Lung (tissue), 12 donors: Measurements from ENCODE around the gene PRLHR. TPM values are rescaled to one million over a fixed set of nuclear protein-coding genes. Genes with fewer than 3 reads are reported as not detected.

Source experiments
- ATAC-seq: fragments of 200-7000 bp; cut with Tn5 transposase; one replicate; pipeline ENCODE4 v1.9.1; 2020; ENCODE audit warnings: moderate number of reproducible peaks; ENCODE audit not compliant: insufficient read depth, low FRiP score
- DNase-seq, 3 donors: peaks; one replicate each; pipeline ENCODE4 v3.0.0-alpha.2; 2013 to 2017
- H3K27ac ChIP-seq, 2 donors: one replicate each; pipeline ENCODE4 v1.5.1; 2013; ENCODE audit warnings: mild to moderate bottlenecking in 2 of 2, moderate library complexity in 2 of 2, control low read depth in 1 of 2, inconsistent platforms in 1 of 2, low read depth in 1 of 2, low read length in 1 of 2
- H3K27me3 ChIP-seq, 3 donors: one replicate each; pipeline ENCODE4 v1.5.1; 2013; ENCODE audit warnings: low read length in 2 of 3; ENCODE audit not compliant: control insufficient read depth in 3 of 3, insufficient read depth in 3 of 3
- H3K36me3 ChIP-seq, 4 donors: one replicate each; pipeline ENCODE4 v1.5.1; 2013; ENCODE audit warnings: low read length in 4 of 4, mild to moderate bottlenecking in 1 of 4, moderate library complexity in 1 of 4; ENCODE audit not compliant: control insufficient read depth in 4 of 4, insufficient read depth in 4 of 4
- H3K4me1 ChIP-seq, 5 donors: one replicate each; pipeline ENCODE4 v1.5.1; 2013; ENCODE audit warnings: low read length in 5 of 5, mild to moderate bottlenecking in 2 of 5, moderate library complexity in 1 of 5; ENCODE audit not compliant: control insufficient read depth in 5 of 5, insufficient read depth in 5 of 5
- H3K4me3 ChIP-seq: one replicate; pipeline ENCODE4 v1.5.1; 2013; ENCODE audit warnings: mild to moderate bottlenecking, control low read depth, moderate library complexity
- H3K9ac ChIP-seq, 2 donors: one replicate each; pipeline ENCODE4 v1.5.1; 2013; ENCODE audit warnings: low read length in 2 of 2, control low read depth in 1 of 2; ENCODE audit not compliant: insufficient read depth in 1 of 2
- H3K9me3 ChIP-seq, 4 donors: one replicate each; pipeline ENCODE4 v1.5.1; 2013; ENCODE audit warnings: low read length in 3 of 4, mild to moderate bottlenecking in 1 of 4, moderate library complexity in 1 of 4; ENCODE audit not compliant: control insufficient read depth in 4 of 4, insufficient read depth in 3 of 4
- CTCF ChIP-seq: IDR thresholded peaks from 2 replicates; pipeline ENCODE4 v1.5.1; 2012; ENCODE audit warnings: mild to moderate bottlenecking; ENCODE audit errors: control extremely low read depth, extremely low read depth
- WGBS, 2 donors: extraction: QIAGEN DNeasy Blood & Tissue Kit; methylation state at CpG; one replicate each; pipeline ENCODE4 v1.1.7; 2013; 5-methylcytosine and 5-hydroxymethylcytosine counted together
- polyA plus RNA-seq, 2 donors: library from polyadenylated mRNA; stranded (reverse); fragments of 200-250 nt; gene quantifications; one replicate each; pipeline ENCODE4 v1.2.1, GENCODE V29; 2013
- total RNA-seq, 2 donors: library from RNA; depleted of rRNA in 1 of 2; stranded (reverse); fragments of >200 nt in 1 of 2; gene quantifications; one replicate each; pipeline ENCODE4 v1.2.1, GENCODE V29; 2014 to 2021
- donor health status: control.
- donor health status: control.
- donor health status: Bipolar disorder and iron deficiency.
- donor health status: healthy.
- donor health status: DM: yes; HTN: yes; CAD: no.

PRLHR gene
- total and polyA plus RNA-seq, 4 donors, result not detected

GRCh38 chr10:118541718-118542117 lies 53.7 kb downstream of the PRLHR start:
- DNase-seq, result no peak
- no peak overlapping the region for H3K27ac ChIP-seq
- H3K4me1 ChIP-seq, result no peaks in the 10 kb centered on the region
- no peak for ATAC-seq
- H3K9ac ChIP-seq, result no peak overlapping the region
- peaks cover 0 to 5% (median 0%) of the 10 kb centered on the region in 4 donors for H3K9me3 ChIP-seq
- no peak for TF ChIP-seq CTCF
- 92 to 97% methylated on average over 3 of the region's 3 CpGs for WGBS, 2 donors
- H3K36me3 ChIP-seq, result no peaks in the 10 kb centered on the region
- no peak overlapping the region for H3K4me3 ChIP-seq
- H3K27me3 ChIP-seq, result peaks cover 0 to 21% (median 6%) of the 10 kb centered on the region in 3 donors

Other genes with a start within 250 kb of the PRLHR start
- 10 to 100 TPM; 38.1 to 66.3 TPM for gene CACUL1, start 159.3 kb upstream of the PRLHR start, total RNA-seq
- gene CACUL1, start 159.3 kb upstream of the PRLHR start, polyA plus RNA-seq, result 1 to 10 TPM; 7.9 to 8.0 TPM